ENCODE data around the gene CSF3.
A peak's percentile ranks its signal among the peaks of the same experiment; 100 is the strongest.
"Not testable (repeated sequence)": the region's sequence is repeated elsewhere in the genome, so short reads cannot be mapped to it uniquely, and the experiment has no call there.

Gene CSF3

GRCh38 chr17:40004712-40005111 is 10.5 kb upstream of the CSF3 start:
- TF ChIP-seq CTCF (IDR thresholded peaks at IDR 0.05; ENCODE audit: low read depth, low read length), result no peak
- H3K4me3 ChIP-seq (replicated peaks in 1 of 2; ENCODE audit: low read depth in 2 of 2, low read length in 2 of 2), result no peak overlapping the region
- DNase-seq (ENCODE audit: low read depth in 2 of 2), result no peak

GRCh38 chr17:40005520-40005919 is 9.7 kb upstream of the CSF3 start:
- DNase-seq (ENCODE audit: low read depth in 2 of 2), result no peak
- H3K4me3 ChIP-seq (replicated peaks in 1 of 2; ENCODE audit: low read depth in 2 of 2, low read length in 2 of 2), result no peak overlapping the region
- TF ChIP-seq CTCF (IDR thresholded peaks at IDR 0.05; ENCODE audit: low read depth, low read length), result no peak

- DNase-seq (ENCODE audit: low read depth in 2 of 2); H3K4me3 ChIP-seq (replicated peaks in 1 of 2; ENCODE audit: low read depth in 2 of 2, low read length in 2 of 2): not testable (repeated sequence)
These were observed 4.2 kb upstream of the CSF3 start for GRCh38 chr17:40010946-40011500.

GRCh38 chr17:40012017-40012647 is 3.1 kb upstream of the CSF3 start:
- not testable (repeated sequence) for DNase-seq (ENCODE audit: low read depth in 2 of 2); H3K4me3 ChIP-seq (replicated peaks in 1 of 2; ENCODE audit: low read depth in 2 of 2, low read length in 2 of 2)

- no peak for TF ChIP-seq CTCF (IDR thresholded peaks at IDR 0.05; ENCODE audit: low read depth, low read length)
- peak overlapping the region in 1 of 2 donors; percentile 67 for H3K4me3 ChIP-seq (replicated peaks in 1 of 2; ENCODE audit: low read depth in 2 of 2, low read length in 2 of 2)
- peak; percentile 30 to 72 for DNase-seq (ENCODE audit: low read depth in 2 of 2)
These were observed 762 bp upstream of the CSF3 start for GRCh38 chr17:40014375-40014980.

- peak overlapping the region in 1 of 2 donors; percentile 67 for H3K4me3 ChIP-seq (replicated peaks in 1 of 2; ENCODE audit: low read depth in 2 of 2, low read length in 2 of 2)
These were observed 1.1 kb downstream of the CSF3 start for GRCh38 chr17:40015998-40016985.

More at GRCh38 chr17:40015998-40016985, 1.1 kb downstream of the CSF3 start:
- TF ChIP-seq CTCF (IDR thresholded peaks at IDR 0.05; ENCODE audit: low read depth, low read length), result no peak
- no peak for DNase-seq (ENCODE audit: low read depth in 2 of 2)
